Endothelial cell of umbilical vein (primary cell): ENCODE results near the gene CACNG5. TPM values are rescaled to one million over a fixed set of nuclear protein-coding genes. Genes with fewer than 3 reads are reported as not detected.

Experiments
- BruUV-seq: library from RNA; stranded (reverse); fragments of 400-500 nt; replicated peaks from 2 replicates; lab custom pipeline; 2021; lab: Mats Ljungman, UMichigan
- CTCF ChIA-PET: fragments of 300-600, 350-600 bp; sonication (Branson Sonifier 250); formaldehyde crosslinking; loops from one replicate; lab custom pipeline; 2021; ENCODE audit warnings: antibody characterized with exemption, inconsistent platforms; lab: Charles Lee
- POLR2A ChIA-PET: fragments of 300-600, 350-600 bp; sonication (Branson Sonifier 250); formaldehyde crosslinking; loops from one replicate; lab custom pipeline; 2021; ENCODE audit warnings: antibody characterized with exemption, inconsistent platforms; lab: Charles Lee
- DNase-seq: peaks from one replicate; pipeline ENCODE4 v3.0.0-alpha.2; 2011; ENCODE audit warnings: low read depth, low spot score
- FAIRE-seq: peaks from 2 replicates; lab custom pipeline; 2011; peaks lifted over from hg19 to GRCh38; lab: Jason Lieb, UNC
- H2AFZ ChIP-seq: 2 replicates; pipeline ENCODE4 v1.6.0; 2012; ENCODE audit warnings: low read depth, low read length, control low read depth, inconsistent platforms
- H3K27ac ChIP-seq: 2 replicates; pipeline ENCODE4 v1.5.1; 2011; ENCODE audit warnings: low read depth, mild to moderate bottlenecking, control low read depth, low read length, moderate library complexity; ENCODE audit not compliant: insufficient read depth
- H3K27me3 ChIP-seq, 2 experiments: 2 replicates each; pipeline versions ENCODE4 v1.6.0 to v1.6.1; 2011; ENCODE audit warnings: low read length in 2 of 2, mixed read lengths in 1 of 2; ENCODE audit not compliant: control insufficient read depth in 2 of 2, insufficient read depth in 2 of 2
- H3K36me3 ChIP-seq, 2 experiments: 2 replicates in 1 of 2; 3 replicates in 1 of 2; pipeline ENCODE4 v1.5.1; 2011; ENCODE audit warnings: low read length in 2 of 2, mild to moderate bottlenecking in 1 of 2, moderate library complexity in 1 of 2; ENCODE audit not compliant: control insufficient read depth in 2 of 2, insufficient read depth in 2 of 2; ENCODE audit errors: extremely low read depth in 1 of 2
- H3K4me1 ChIP-seq: 3 replicates; pipeline ENCODE4 v1.5.1; 2011; ENCODE audit warnings: mild to moderate bottlenecking, low read length; ENCODE audit not compliant: control insufficient read depth, insufficient read depth; ENCODE audit errors: extremely low read depth
- H3K4me2 ChIP-seq: 2 replicates; pipeline ENCODE4 v1.6.1; 2011; ENCODE audit warnings: low read length, control low read depth, mixed read lengths; ENCODE audit not compliant: insufficient read depth
- H3K4me3 ChIP-seq, 3 experiments: fragments of 200-600 bp in 1 of 3; sonication (generic), shearing (Covaris generic) in 1 of 3; replicated peaks in 1 of 3; 2 replicates each; pipeline ENCODE4 v1.5.1; 2011 to 2016; ENCODE audit warnings: control low read depth in 3 of 3, low read length in 3 of 3, mild to moderate bottlenecking in 2 of 3, inconsistent platforms in 1 of 3, low read depth in 1 of 3, moderate library complexity in 1 of 3; ENCODE audit not compliant: insufficient read depth in 1 of 3
- H3K79me2 ChIP-seq: 2 replicates; pipeline ENCODE4 v1.6.0; 2012; ENCODE audit warnings: low read length, inconsistent platforms; ENCODE audit not compliant: control insufficient read depth, insufficient read depth
- H3K9ac ChIP-seq: replicated peaks from 2 replicates; pipeline ENCODE3; 2011; ENCODE audit warnings: low read length, control low read depth; ENCODE audit not compliant: insufficient read depth; ENCODE audit errors: extremely low read depth
- H3K9me1 ChIP-seq: replicated peaks from 3 replicates; pipeline ENCODE4 v1.6.0; 2011; ENCODE audit warnings: mild to moderate bottlenecking, low read length; ENCODE audit not compliant: control insufficient read depth, insufficient read depth; ENCODE audit errors: extremely low read depth
- H3K9me3 ChIP-seq: replicated peaks from 2 replicates; pipeline ENCODE4 v1.5.1; 2012; ENCODE audit warnings: low read length, inconsistent platforms; ENCODE audit not compliant: control insufficient read depth, insufficient read depth
- H4K20me1 ChIP-seq: replicated peaks from 2 replicates; pipeline ENCODE3; 2011; ENCODE audit warnings: mild to moderate bottlenecking, low read length; ENCODE audit not compliant: control insufficient read depth, insufficient read depth; ENCODE audit errors: extremely low read depth
- EZH2 ChIP-seq: IDR thresholded peaks from 2 replicates; pipeline ENCODE4 v1.6.1; 2012; ENCODE audit warnings: borderline replicate concordance, low read depth, mild to moderate bottlenecking, moderate library complexity, low read length, inconsistent platforms; ENCODE audit not compliant: severe bottlenecking
- FOS ChIP-seq: IDR thresholded peaks from 2 replicates; pipeline ENCODE4 v1.6.1; 2011; ENCODE audit warnings: mild to moderate bottlenecking, low read length, moderate library complexity, borderline replicate concordance; ENCODE audit not compliant: insufficient read depth
- GATA2 ChIP-seq: IDR thresholded peaks from 2 replicates; pipeline ENCODE4 v1.7.0; 2011; ENCODE audit warnings: low read depth, mild to moderate bottlenecking, moderate library complexity, mixed read lengths, low read length; ENCODE audit not compliant: insufficient read length, insufficient read depth
- JUN ChIP-seq: IDR thresholded peaks from 2 replicates; pipeline ENCODE4 v1.6.1; 2011; ENCODE audit warnings: borderline replicate concordance, low read depth; ENCODE audit not compliant: insufficient read length, insufficient read depth
- MYC ChIP-seq: IDR thresholded peaks from one replicate; pipeline ENCODE4 v1.6.1; 2011; ENCODE audit warnings: mild to moderate bottlenecking, low read depth, low read length
- POLR2A ChIP-seq: IDR thresholded peaks from 2 replicates; pipeline ENCODE4 v1.6.1; 2012; ENCODE audit warnings: low read depth, mild to moderate bottlenecking, control low read depth, low read length
- POLR2AphosphoS5 ChIP-seq: IDR thresholded peaks from 2 replicates; pipeline ENCODE4 v1.6.1; 2012; ENCODE audit warnings: low read depth, mild to moderate bottlenecking, control low read depth, low read length, moderate library complexity; ENCODE audit not compliant: insufficient read depth
- dilution Hi-C: fragments of 300-500 bp; cut with MboI; formaldehyde crosslinking; loops from one replicate; pipeline ENCODE4 v1.15.0; 2019; ENCODE audit warnings: low sequenced_read_pairs; ENCODE audit not compliant: extremely low pct_ligation_motif_present
- intact Hi-C: fragments of 100-400 bp; cut with micrococcal nuclease; formaldehyde crosslinking; loops from one replicate; pipeline ENCODE4 v1.10.0; 2022
- polyA plus RNA-seq, 4 experiments: library from polyadenylated mRNA; depleted of rRNA in 3 of 4; stranded (reverse) in 3 of 4; unstranded in 1 of 4; fragments of >200 nt; gene quantifications; 2 replicates each; pipeline versions ENCODE4 v1.2.1 to v1.2.3, GENCODE V29; 2011 to 2012; ENCODE audit warnings: missing spikeins in 1 of 4
- total RNA-seq: library from RNA; stranded (reverse); gene quantifications from 2 replicates; pipeline ENCODE4 v1.2.3, GENCODE V29; 2021
- TF ChIP-seq, protein P1 (sequence below), 2 donors: IDR thresholded peaks; 1 replicate in 1 of 2; 2 replicates in 1 of 2; pipeline ENCODE4 v1.5.1; 2011; ENCODE audit warnings: low read length in 2 of 2, mild to moderate bottlenecking in 2 of 2, moderate library complexity in 2 of 2, control low read depth in 1 of 2, inconsistent platforms in 1 of 2, low read depth in 1 of 2; ENCODE audit not compliant: insufficient read depth in 1 of 2; ENCODE audit errors: extremely low read depth in 1 of 2
- TF ChIP-seq, protein P2 (sequence below): IDR thresholded peaks from 2 replicates; pipeline ENCODE4 v1.6.1; 2011; ENCODE audit not compliant: insufficient read depth, insufficient read length

CACNG5 gene
- total and polyA plus RNA-seq, 2 donors (not counting 3 experiments of a cell fraction or from before 2014, with no cell fraction given), result not detected

- Histone ChIP-seq H3K9me1 (no peaks in the 10 kb centered on the region), H3K27ac (no peak overlapping the region), H3K79me2 (no peaks in the 10 kb centered on the region), H3K9me3 (no peaks in the 10 kb centered on the region), H2AFZ (no peak overlapping the region), H3K4me1 (no peaks in the 10 kb centered on the region), H3K4me2 (no peak overlapping the region), H3K27me3 (no peaks in the 10 kb centered on the region), H4K20me1 (no peaks in the 10 kb centered on the region), H3K4me3 (no peak overlapping the region), H3K9ac (no peak overlapping the region), H3K36me3 (no peaks in the 10 kb centered on the region)
- TF ChIP-seq POLR2A (no peak), GATA2 (no peak), POLR2AphosphoS5 (no peak), JUN (no peak), EZH2 (no peak), MYC (no peak), FOS (no peak)
- TF ChIP-seq, protein P1, sequence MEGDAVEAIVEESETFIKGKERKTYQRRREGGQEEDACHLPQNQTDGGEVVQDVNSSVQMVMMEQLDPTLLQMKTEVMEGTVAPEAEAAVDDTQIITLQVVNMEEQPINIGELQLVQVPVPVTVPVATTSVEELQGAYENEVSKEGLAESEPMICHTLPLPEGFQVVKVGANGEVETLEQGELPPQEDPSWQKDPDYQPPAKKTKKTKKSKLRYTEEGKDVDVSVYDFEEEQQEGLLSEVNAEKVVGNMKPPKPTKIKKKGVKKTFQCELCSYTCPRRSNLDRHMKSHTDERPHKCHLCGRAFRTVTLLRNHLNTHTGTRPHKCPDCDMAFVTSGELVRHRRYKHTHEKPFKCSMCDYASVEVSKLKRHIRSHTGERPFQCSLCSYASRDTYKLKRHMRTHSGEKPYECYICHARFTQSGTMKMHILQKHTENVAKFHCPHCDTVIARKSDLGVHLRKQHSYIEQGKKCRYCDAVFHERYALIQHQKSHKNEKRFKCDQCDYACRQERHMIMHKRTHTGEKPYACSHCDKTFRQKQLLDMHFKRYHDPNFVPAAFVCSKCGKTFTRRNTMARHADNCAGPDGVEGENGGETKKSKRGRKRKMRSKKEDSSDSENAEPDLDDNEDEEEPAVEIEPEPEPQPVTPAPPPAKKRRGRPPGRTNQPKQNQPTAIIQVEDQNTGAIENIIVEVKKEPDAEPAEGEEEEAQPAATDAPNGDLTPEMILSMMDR (IDR thresholded peaks at IDR 0.05; ENCODE audit: extremely low read depth in 1 of 2, insufficient read depth in 1 of 2, low read depth in 1 of 2, low read length in 2 of 2), result no peak
- TF ChIP-seq, protein P2, sequence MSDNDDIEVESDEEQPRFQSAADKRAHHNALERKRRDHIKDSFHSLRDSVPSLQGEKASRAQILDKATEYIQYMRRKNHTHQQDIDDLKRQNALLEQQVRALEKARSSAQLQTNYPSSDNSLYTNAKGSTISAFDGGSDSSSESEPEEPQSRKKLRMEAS, result no peak
- dilution Hi-C loops (no loop called here), intact Hi-C loops (no loop called here)
- FAIRE-seq (no peak), DNase-seq (no peak)
- BruUV-seq, result no TSS peak
- POLR2A ChIA-PET, result no interaction called here
- CTCF ChIA-PET, result interaction anchor here (1.4 kb wide), 1 partner anchor 164 kb away, joined by 3 read pairs; no protein-coding TSS in a partner anchor
These were observed 57.3 kb downstream of the CACNG5 start for GRCh38 chr17:66892246-66892645.
